HG02642 (cell line): ENCODE results near the gene MED29.
"Not testable (repeated sequence)": the region's sequence is repeated elsewhere in the genome, so short reads cannot be mapped to it uniquely, and the experiment has no call there.

Experiments used
- ATAC-seq: cut with Tn5 transposase; IDR thresholded peaks from one replicate; pipeline ENCODE4 v1.9.1; 2021; ENCODE audit warnings: mild to moderate bottlenecking; ENCODE audit not compliant: unreplicated experiment, poor library complexity

The MED29 gene

GRCh38 chr19:39369200-39369599, 22.0 kb upstream of the MED29 start:
- no peak for ATAC-seq

- ATAC-seq, result no peak
Observed at GRCh38 chr19:39370735-39371134, 20.4 kb upstream of the MED29 start.

GRCh38 chr19:39372047-39372802, 19.0 kb upstream of the MED29 start:
- ATAC-seq, result no peak

GRCh38 chr19:39372941-39373340, 18.2 kb upstream of the MED29 start:
- no peak for ATAC-seq

GRCh38 chr19:39375929-39376328, 15.2 kb upstream of the MED29 start:
- no peak for ATAC-seq

- no peak for ATAC-seq
Observed at GRCh38 chr19:39377373-39378362, 13.5 kb upstream of the MED29 start.

GRCh38 chr19:39379366-39379765, 11.8 kb upstream of the MED29 start:
- not testable (repeated sequence) for ATAC-seq

- ATAC-seq, result no peak
Observed at GRCh38 chr19:39379865-39380396, 11.2 kb upstream of the MED29 start.

GRCh38 chr19:39380521-39381502, 10.4 kb upstream of the MED29 start:
- ATAC-seq, result no peak

- ATAC-seq, result no peak
Observed at GRCh38 chr19:39381910-39382611, 9.1 kb upstream of the MED29 start.

GRCh38 chr19:39382991-39383828, 8.0 kb upstream of the MED29 start:
- no peak for ATAC-seq

- no peak for ATAC-seq
Observed at GRCh38 chr19:39384839-39385568, 6.2 kb upstream of the MED29 start.

GRCh38 chr19:39385629-39386411, 5.4 kb upstream of the MED29 start:
- no peak for ATAC-seq

- no peak for ATAC-seq
Observed at GRCh38 chr19:39386557-39386956, 4.6 kb upstream of the MED29 start.

- ATAC-seq, result no peak
Observed at GRCh38 chr19:39388657-39389056, 2.5 kb upstream of the MED29 start.

GRCh38 chr19:39389631-39390414, 1.4 kb upstream of the MED29 start:
- ATAC-seq, result no peak
